ENCODE results near the gene FCGR2B. TPM values are rescaled to one million over a fixed set of nuclear protein-coding genes. Genes with fewer than 3 reads are reported as not detected.
"Not testable (repeated sequence)": the region's sequence is repeated elsewhere in the genome, so short reads cannot be mapped to it uniquely, and the experiment has no call there.

The FCGR2B gene
- polyA plus RNA-seq, 3 donors from 2014 or later, result 1.9 to 21.0 (median 8.6) TPM

DNA sequence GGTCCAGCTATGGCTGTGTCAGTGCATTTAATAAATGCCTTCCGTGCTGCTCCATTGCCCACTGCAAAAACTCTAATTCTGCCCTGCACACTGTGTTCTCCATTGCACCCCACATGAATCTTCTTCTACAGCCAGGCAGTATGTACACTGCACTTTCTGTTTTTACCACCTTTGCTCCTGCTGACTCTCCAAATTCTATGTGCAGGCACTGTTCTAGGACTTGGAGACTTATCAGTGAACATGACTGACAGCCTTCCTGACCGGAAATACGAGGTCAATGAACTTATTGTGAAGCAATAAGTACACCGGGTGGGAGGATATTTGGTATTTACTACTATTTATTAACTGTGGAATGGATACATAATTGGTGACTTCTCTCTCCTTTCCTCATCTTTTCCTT is 1.7 kb downstream of the FCGR2B start:
- not testable (repeated sequence) for H3K27ac Mint-ChIP-seq; H3K36me3 Mint-ChIP-seq; DNase-seq; H3K4me3 Mint-ChIP-seq; H3K9me3 Mint-ChIP-seq; H3K4me1 Mint-ChIP-seq; H3K27me3 Mint-ChIP-seq (ENCODE audit: low read depth in 3 of 3)

DNA sequence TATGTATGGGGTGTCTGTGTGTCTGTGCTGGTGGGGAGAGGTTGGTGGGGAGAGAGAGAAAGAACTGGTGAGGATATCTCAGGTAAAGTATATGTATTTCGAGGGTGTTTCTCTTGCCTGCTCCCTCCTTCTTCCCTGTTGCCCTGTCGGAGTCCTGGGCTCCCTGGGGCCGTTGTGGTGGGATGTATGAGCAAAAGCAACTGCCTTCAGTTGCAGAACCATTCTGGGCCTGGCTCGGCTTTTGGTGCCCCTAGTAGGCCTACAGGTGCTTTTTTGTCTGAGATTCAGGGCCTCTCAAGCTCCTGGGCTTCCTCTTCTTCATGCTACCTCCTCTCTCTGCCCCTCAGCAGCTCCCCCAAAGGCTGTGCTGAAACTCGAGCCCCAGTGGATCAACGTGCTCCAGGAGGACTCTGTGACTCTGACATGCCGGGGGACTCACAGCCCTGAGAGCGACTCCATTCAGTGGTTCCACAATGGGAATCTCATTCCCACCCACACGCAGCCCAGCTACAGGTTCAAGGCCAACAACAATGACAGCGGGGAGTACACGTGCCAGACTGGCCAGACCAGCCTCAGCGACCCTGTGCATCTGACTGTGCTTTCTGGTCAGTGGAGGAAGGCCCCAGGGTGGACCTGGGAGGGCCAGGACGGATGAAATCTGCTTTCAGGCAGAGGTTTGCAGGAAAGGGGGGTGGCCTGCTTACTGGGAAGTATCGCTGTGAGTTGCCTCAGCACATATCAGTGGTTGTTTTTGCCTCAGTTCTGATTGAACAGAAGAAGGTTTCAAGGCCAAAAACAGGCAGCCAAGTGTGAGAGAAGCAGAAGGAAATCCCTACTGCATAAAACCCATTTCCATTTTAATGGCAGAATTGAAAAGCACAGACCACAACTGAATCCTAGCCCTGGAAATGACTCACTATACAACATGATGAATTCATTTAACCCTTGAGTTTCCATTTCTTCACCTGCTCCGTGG is 8.4 kb downstream of the FCGR2B start:
- H3K9me3 Mint-ChIP-seq; H3K27ac Mint-ChIP-seq; H3K27me3 Mint-ChIP-seq (ENCODE audit: low read depth in 3 of 3); DNase-seq; H3K4me3 Mint-ChIP-seq; H3K36me3 Mint-ChIP-seq; H3K4me1 Mint-ChIP-seq: not testable (repeated sequence)

DNA sequence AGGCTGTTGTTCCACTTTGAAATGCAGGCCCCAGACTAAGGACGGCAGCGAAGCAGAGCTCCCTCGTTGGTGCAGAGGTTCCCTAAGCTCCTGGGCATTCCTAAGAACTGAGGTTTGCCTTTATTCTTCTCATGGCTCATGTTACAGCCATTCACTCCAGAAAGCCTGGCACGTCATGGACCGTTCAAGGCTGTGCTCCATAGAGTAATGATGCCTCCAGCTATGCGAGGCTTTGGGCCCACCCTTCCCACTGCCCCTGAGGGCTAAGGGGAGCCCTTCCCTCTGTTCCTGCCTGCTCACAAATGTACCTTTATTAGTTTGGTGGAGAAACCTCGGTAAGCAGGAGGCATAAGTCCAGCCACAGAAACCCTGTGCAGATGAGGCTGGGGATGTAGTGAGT is 10.5 kb downstream of the FCGR2B start:
- not testable (repeated sequence) for H3K4me1 Mint-ChIP-seq; H3K36me3 Mint-ChIP-seq; DNase-seq; H3K4me3 Mint-ChIP-seq; H3K27ac Mint-ChIP-seq; H3K9me3 Mint-ChIP-seq; H3K27me3 Mint-ChIP-seq (ENCODE audit: low read depth in 3 of 3)

DNA sequence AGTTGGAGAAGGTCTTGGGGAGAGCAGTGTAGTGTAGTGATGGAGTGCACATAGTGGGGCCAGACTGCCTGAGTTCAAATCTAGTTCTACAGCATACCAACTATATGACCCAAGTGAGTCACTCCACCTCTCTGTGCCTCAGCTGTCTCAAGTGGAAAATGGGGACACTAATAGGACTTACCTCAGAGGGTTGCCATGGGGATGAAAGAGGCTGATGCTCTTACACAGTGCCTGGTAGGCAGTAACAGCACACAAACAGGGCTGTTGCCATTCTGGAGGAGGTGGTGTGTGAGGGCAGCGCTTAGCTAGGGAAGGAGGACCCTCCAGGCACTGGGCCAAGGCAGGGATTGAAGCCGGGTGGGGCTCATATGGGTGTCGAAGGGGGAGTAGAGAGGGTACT is 11.5 kb downstream of the FCGR2B start:
- not testable (repeated sequence) for DNase-seq; H3K4me1 Mint-ChIP-seq; H3K4me3 Mint-ChIP-seq; H3K27me3 Mint-ChIP-seq (ENCODE audit: low read depth in 3 of 3); H3K9me3 Mint-ChIP-seq; H3K36me3 Mint-ChIP-seq
- H3K27ac Mint-ChIP-seq, result peak overlapping the region in 1 of 6 donors; percentile 74

DNA sequence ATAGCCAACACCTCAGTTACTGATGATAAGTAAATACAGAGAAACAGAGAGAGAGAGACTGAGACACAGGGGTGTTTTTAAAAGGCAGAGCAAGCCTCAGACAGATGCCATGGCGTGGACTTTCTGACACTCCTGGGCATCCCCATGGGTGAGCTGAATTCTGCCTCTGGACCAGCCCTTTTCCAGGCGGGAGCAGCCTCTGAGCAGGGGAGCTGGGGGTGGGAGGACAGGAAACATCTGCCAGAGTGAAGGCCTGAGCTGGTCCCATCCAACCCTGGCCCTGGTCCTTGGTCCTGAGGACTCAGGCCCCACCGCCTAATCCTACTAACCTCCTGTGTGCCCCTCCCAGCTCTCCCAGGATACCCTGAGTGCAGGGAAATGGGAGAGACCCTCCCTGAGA is 12.0 kb downstream of the FCGR2B start:
- not testable (repeated sequence) for H3K4me3 Mint-ChIP-seq; H3K27ac Mint-ChIP-seq; H3K9me3 Mint-ChIP-seq; DNase-seq; H3K27me3 Mint-ChIP-seq (ENCODE audit: low read depth in 3 of 3); H3K4me1 Mint-ChIP-seq; H3K36me3 Mint-ChIP-seq

DNA sequence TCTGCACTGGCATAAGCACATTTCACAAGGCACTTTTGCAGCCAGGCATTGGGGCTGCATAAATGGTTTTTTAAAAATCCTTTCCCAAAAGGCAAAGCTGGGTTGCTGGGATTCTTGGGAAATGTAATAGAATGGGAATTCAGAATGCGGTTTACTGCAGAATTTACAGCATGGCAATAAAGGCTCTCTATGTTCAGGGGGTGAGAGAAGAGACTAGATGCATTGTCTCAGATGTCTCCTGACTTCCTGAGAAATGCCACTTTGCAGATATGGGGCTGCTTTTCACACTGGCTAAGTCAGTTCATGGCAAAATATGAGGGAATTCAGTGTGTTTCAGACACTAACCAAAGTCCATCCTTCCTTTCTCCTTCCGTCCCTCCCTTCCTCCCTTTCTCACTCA is 13.5 kb downstream of the FCGR2B start:
- peaks cover 1 to 3% (median 1%) of the 10 kb centered on the region in 3 donors for H3K27me3 Mint-ChIP-seq (ENCODE audit: low read depth in 3 of 3)
- H3K9me3 Mint-ChIP-seq, result no peaks in the 10 kb centered on the region
- H3K4me3 Mint-ChIP-seq, result no peak overlapping the region
- DNase-seq, result no peak
- no peaks in the 10 kb centered on the region for H3K4me1 Mint-ChIP-seq
- H3K27ac Mint-ChIP-seq, result peak overlapping the region in 3 of 6 donors; percentile 1 to 83 (median 51)
- no peaks in the 10 kb centered on the region for H3K36me3 Mint-ChIP-seq

DNA sequence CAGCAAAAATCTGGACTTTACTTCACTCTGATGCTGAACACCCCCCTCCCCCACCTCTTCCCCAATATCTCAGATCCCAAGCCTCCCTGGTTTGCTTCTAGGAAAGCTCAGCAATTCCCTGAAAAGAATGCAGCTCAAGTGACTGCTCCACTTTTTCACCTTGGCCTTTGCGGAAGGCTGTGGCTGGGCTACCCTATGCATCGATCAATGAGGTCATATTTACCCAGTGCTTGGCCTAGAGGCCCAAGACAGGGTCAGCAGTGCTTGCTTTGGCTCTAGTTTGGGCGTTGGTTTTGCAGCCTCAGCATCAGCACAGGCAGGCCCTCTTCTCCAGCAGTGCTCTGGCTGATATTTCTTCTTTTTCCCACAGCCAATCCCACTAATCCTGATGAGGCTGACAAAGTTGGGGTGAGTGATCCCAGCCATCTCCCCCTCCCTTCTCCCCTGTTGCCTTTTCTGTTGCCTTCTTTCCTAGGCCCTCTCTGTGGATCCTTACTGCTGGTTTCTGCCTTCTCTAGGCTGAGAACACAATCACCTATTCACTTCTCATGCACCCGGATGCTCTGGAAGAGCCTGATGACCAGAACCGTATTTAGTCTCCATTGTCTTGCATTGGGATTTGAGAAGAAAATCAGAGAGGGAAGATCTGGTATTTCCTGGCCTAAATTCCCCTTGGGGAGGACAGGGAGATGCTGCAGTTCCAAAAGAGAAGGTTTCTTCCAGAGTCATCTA is 14.2 kb downstream of the FCGR2B start:
- DNase-seq, result no peak
- no peaks in the 10 kb centered on the region for H3K4me1 Mint-ChIP-seq
- peaks cover 0 to 1% (median 1%) of the 10 kb centered on the region in 3 donors for H3K27me3 Mint-ChIP-seq (ENCODE audit: low read depth in 3 of 3)
- H3K27ac Mint-ChIP-seq, result peak overlapping the region in 2 of 6 donors; percentile 1 to 83
- no peaks in the 10 kb centered on the region for H3K36me3 Mint-ChIP-seq
- no peaks in the 10 kb centered on the region for H3K9me3 Mint-ChIP-seq
- H3K4me3 Mint-ChIP-seq, result no peak overlapping the region

DNA sequence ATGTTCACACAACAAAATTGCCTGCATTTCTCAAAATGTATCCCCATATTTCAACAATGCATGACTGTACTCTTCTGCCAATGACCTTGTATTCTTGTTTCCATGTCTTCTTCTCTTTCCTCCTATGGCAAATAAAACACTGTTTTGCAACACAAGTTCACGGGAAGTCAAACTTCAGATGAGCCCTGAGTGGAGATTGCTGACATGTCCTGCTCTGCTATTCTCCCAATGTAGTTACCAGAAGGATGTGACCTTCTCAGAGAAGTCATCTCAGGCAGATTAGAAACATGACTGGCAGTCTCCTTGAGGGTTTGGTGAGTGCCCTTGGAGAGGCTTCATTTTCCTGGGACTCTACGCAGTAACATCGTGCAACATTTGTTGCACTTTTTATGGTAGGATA is 15.6 kb downstream of the FCGR2B start:
- no peaks in the 10 kb centered on the region for H3K36me3 Mint-ChIP-seq
- no peaks in the 10 kb centered on the region for H3K9me3 Mint-ChIP-seq
- no peak overlapping the region for H3K27ac Mint-ChIP-seq
- no peak overlapping the region for H3K4me3 Mint-ChIP-seq
- no peak for DNase-seq
- H3K27me3 Mint-ChIP-seq (ENCODE audit: low read depth in 3 of 3), result peaks cover 0 to 3% (median 1%) of the 10 kb centered on the region in 3 donors
- no peaks in the 10 kb centered on the region for H3K4me1 Mint-ChIP-seq

DNA sequence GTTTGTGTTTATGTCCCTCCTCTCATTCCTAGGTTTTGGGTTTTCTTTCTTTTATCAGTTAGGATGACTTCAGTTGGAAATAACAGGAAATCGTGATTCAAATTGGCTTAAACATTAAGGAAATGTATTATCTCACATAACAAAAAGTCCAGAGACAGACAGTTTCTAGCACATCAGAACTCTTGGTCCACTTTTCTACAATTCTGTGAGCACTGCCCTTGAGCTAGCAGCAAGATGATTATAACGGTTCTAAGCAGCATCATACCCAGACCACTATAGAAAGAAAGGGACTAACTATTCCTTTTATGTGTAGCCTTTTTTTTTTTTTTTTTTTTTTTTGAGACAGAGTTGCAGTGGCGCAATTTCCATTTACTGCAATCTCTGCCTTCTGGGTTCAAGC is 18.9 kb downstream of the FCGR2B start:
- Mint-ChIP-seq H3K4me3 (no peak overlapping the region), H3K27ac (no peak overlapping the region), H3K36me3 (peaks cover 0 to 7% (median 0%) of the 10 kb centered on the region in 3 donors), H3K27me3 (ENCODE audit: low read depth in 3 of 3) (peaks cover 0 to 9% (median 6%) of the 10 kb centered on the region in 3 donors), H3K9me3 (no peaks in the 10 kb centered on the region), H3K4me1 (no peaks in the 10 kb centered on the region)
- DNase-seq, result no peak

DNA sequence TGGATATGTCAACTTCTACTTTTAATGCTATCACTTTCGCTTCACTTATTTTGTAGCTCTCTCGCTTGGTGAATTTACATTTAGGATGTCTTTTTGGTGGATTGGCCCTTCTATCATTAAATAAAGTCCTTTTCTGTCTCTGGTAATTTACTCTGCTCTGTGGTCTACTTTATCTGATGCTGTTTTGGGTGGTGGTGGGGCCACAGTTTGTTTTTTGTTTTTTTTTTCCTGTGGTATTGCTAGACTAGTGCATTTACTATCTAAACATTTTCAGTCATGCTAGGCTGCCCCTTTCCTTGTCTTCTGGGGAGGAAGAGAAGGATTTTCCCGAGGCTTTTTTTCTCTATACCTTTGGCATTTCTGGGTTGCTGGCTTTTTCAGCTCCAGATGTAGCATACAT is 26.0 kb downstream of the FCGR2B start:
- H3K4me3 Mint-ChIP-seq, result no peak overlapping the region
- no peak for DNase-seq
- H3K36me3 Mint-ChIP-seq, result peaks cover 0 to 7% (median 0%) of the 10 kb centered on the region in 3 donors
- H3K4me1 Mint-ChIP-seq, result peaks cover 0 to 2% of the 10 kb centered on the region in 2 donors
- H3K9me3 Mint-ChIP-seq, result no peaks in the 10 kb centered on the region
- H3K27ac Mint-ChIP-seq, result no peak overlapping the region
- H3K27me3 Mint-ChIP-seq (ENCODE audit: low read depth in 3 of 3), result peaks cover 3 to 11% (median 4%) of the 10 kb centered on the region in 3 donors

DNA sequence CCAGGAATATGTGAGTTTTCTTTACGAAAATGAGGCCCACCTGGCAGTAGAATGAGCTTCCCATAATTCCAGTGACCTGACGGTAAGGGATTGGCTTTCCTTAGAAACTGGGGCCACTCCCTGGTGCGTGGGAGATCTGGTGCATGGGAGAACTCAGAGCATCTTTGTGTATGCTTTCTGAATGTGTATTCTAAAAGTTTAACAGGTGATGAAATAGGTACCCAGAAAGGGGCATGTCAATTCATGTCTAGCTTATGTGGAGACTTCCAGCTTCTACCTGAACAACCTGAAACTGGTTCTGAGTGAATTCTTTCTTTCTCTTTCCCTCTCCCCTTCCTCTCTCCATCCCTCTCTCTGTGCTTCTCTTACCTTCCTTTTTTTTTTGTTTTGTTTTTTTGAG is 28.9 kb downstream of the FCGR2B start:
- Mint-ChIP-seq H3K27me3 (ENCODE audit: low read depth in 3 of 3) (peaks cover 3 to 10% (median 7%) of the 10 kb centered on the region in 3 donors), H3K27ac (no peak overlapping the region), H3K4me1 (peaks cover 0 to 2% of the 10 kb centered on the region in 2 donors), H3K4me3 (no peak overlapping the region), H3K36me3 (peaks cover 0 to 10% (median 0%) of the 10 kb centered on the region in 3 donors), H3K9me3 (peaks cover 0 to 3% (median under 1%) of the 10 kb centered on the region in 6 donors)
- DNase-seq, result no peak

DNA sequence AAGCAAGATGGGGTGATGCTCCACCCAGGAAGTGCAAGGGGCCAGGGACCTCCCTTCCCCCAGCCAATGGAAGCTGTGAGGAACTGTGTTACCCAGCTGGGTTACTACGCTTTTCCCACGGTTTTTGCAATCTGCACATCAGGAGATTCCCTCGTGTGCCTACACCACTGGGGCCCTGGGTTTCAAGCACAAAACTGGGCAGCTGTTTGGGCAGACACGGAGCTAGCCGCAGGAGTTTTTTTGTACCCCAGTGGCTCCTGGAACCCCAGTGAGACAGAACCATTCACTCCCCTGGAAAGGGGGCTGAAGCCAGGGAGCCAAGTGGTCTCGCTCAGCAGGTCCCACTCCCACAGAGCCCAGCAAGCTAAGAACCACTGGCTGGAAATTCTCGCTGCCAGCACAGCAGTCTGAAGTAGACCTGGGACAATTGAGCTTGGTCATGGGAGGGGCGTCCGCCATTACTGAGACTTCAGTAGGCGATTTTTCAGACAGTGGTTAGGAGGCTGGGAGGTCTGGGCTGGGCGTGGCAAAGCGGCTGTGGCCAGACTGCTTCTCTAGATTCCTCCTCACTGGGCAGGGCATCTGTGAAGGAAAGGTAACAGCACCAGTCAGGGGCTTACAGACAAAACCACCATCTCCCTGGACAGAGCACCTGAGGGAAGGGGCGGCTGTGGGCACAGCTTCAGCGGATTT is 30.2 kb downstream of the FCGR2B start:
- not testable (repeated sequence) for H3K9me3 Mint-ChIP-seq, H3K36me3 Mint-ChIP-seq, H3K27ac Mint-ChIP-seq, H3K4me3 Mint-ChIP-seq, DNase-seq, H3K4me1 Mint-ChIP-seq
- peaks cover 3 to 10% (median 4%) of the 10 kb centered on the region in 3 donors for H3K27me3 Mint-ChIP-seq (ENCODE audit: low read depth in 3 of 3)

DNA sequence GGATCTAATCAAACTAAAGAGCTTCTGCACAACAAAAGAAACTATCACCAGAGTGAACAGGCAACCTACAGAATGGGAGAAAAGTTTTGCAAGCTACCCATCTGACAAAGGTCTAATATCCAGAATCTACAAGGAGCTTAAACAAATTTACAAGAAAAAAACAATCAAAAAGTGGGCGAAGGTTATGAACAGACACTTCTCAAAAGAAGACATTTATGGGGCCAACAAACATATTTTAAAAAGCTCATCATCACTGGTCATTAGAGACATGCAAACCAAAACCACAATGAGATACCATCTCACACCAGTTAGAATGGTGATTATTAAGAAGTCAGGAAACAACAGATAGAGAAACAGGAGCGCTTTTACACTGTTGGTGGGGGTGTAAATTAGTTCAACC is 35.4 kb downstream of the FCGR2B start:
- H3K27ac Mint-ChIP-seq, result peak overlapping the region in 1 of 6 donors; percentile 26
- not testable (repeated sequence) for H3K4me1 Mint-ChIP-seq; H3K36me3 Mint-ChIP-seq; DNase-seq; H3K27me3 Mint-ChIP-seq (ENCODE audit: low read depth in 3 of 3); H3K4me3 Mint-ChIP-seq; H3K9me3 Mint-ChIP-seq

DNA sequence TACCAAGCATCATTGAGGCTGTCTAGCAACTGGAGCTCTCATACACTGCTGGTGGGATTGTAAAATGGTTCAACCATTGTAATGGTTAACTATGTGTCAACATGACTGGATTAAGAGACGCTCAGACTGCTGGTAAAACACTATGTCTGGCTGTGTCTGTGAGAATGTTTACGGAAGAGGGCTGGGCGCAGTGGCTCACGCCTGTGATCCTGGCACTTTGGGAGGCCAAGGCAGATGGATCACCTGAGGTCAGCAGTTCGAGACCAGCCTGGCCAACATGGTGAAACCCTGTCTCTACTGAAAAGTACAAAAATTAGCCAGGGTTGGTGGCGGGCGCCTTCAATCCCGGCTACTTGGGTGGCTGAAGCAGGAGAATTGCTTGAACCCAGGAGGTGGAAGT is 39.3 kb downstream of the FCGR2B start:
- Mint-ChIP-seq H3K4me3 (no peak overlapping the region), H3K27me3 (ENCODE audit: low read depth in 3 of 3) (peaks cover 0 to 5% (median 0%) of the 10 kb centered on the region in 3 donors), H3K4me1 (peaks cover 8% of the 10 kb centered on the region in 2 donors)

More for the DNA sequence above, 39.3 kb downstream of the FCGR2B start:
- H3K27ac Mint-ChIP-seq, result no peak overlapping the region
- no peak for DNase-seq
- peaks cover 0 to 3% (median 0%) of the 10 kb centered on the region in 6 donors for H3K9me3 Mint-ChIP-seq
- no peaks in the 10 kb centered on the region for H3K36me3 Mint-ChIP-seq
